Spleen (tissue), 11 donors: ENCODE measurements around the gene HIVEP3. TPM values are rescaled to one million over a fixed set of nuclear protein-coding genes. Genes with fewer than 3 reads are reported as not detected.

Experiments used
- DNase-seq: peaks from one replicate; pipeline ENCODE4 v3.0.0-alpha.2; 2020
- H3K27ac ChIP-seq, 8 donors: fragments of 200-600 bp; sonication (generic) in 7 of 8; 1 replicate in 4 of 8; 2 replicates in 4 of 8; pipeline versions ENCODE4 v1.5.0 to v1.8.0; 2016 to 2021; ENCODE audit warnings: inconsistent platforms in 4 of 8, mild to moderate bottlenecking in 4 of 8, moderate library complexity in 1 of 8
- H3K27me3 ChIP-seq, 7 donors: fragments of 200-600 bp; sonication (generic) in 6 of 7; replicated peaks in 1 of 7; 1 replicate in 4 of 7; 2 replicates in 3 of 7; pipeline versions ENCODE4 v1.5.0 to v1.8.0; 2016 to 2021; ENCODE audit warnings: inconsistent platforms in 3 of 7, mild to moderate bottlenecking in 1 of 7
- H3K36me3 ChIP-seq, 6 donors: fragments of 200-600 bp; sonication (generic) in 5 of 6; 1 replicate in 4 of 6; 2 replicates in 2 of 6; pipeline versions ENCODE4 v1.5.0 to v1.8.0; 2016 to 2021; ENCODE audit warnings: inconsistent platforms in 2 of 6
- H3K4me1 ChIP-seq, 6 donors: fragments of 200-600 bp; sonication (generic) in 5 of 6; 1 replicate in 3 of 6; 2 replicates in 3 of 6; pipeline versions ENCODE4 v1.5.0 to v1.8.0; 2016 to 2021; ENCODE audit warnings: inconsistent platforms in 3 of 6
- H3K4me3 ChIP-seq, 8 donors: fragments of 200-600 bp; sonication (generic) in 7 of 8; 1 replicate in 4 of 8; 2 replicates in 4 of 8; pipeline versions ENCODE4 v1.5.0 to v1.8.0; 2016 to 2021; ENCODE audit warnings: inconsistent platforms in 4 of 8, mild to moderate bottlenecking in 4 of 8, moderate library complexity in 2 of 8
- H3K9me3 ChIP-seq, 8 donors: fragments of 200-600 bp; sonication (generic) in 7 of 8; 1 replicate in 4 of 8; 2 replicates in 4 of 8; pipeline versions ENCODE4 v1.5.0 to v1.8.0; 2016 to 2021; ENCODE audit warnings: inconsistent platforms in 4 of 8
- CTCF ChIP-seq, 11 experiments: fragments of 200-600 bp in 7 of 11; fragments of 450-650 bp in 4 of 11; sonication (generic) in 4 of 11; IDR thresholded peaks in 8 of 11; conservative IDR thresholded peaks in 3 of 11; 1 replicate in 7 of 11; 2 replicates in 4 of 11; pipeline versions ENCODE4 v1.4.0 to v1.8.0; 2016 to 2021; ENCODE audit warnings: antibody characterized with exemption in 11 of 11, inconsistent platforms in 4 of 11, mild to moderate bottlenecking in 1 of 11
- POLR2A ChIP-seq, 3 donors: fragments of 450-650 bp; IDR thresholded peaks; one replicate each; pipeline ENCODE4 v1.5.1; 2017; ENCODE audit warnings: antibody characterized with exemption in 3 of 3, mild to moderate bottlenecking in 1 of 3
- POLR2AphosphoS5 ChIP-seq, 3 donors: sonication (generic); formaldehyde crosslinking; IDR thresholded peaks; one replicate each; pipeline ENCODE4 v1.5.1; 2017; ENCODE audit warnings: antibody characterized with exemption in 3 of 3
- WGBS, 5 donors: extraction: QIAGEN DNeasy Blood & Tissue Kit in 3 of 5; methylation state at CpG; one replicate each; pipeline versions ENCODE4 v1.1.5 to v1.1.7; 2013 to 2018; 5-methylcytosine and 5-hydroxymethylcytosine counted together
- intact Hi-C: fragments of 100-400 bp; cut with DNase I; formaldehyde crosslinking; loops from one replicate; pipeline ENCODE4 v1.15.0; 2023; ENCODE audit warnings: low total_unique reads
- polyA plus RNA-seq, 3 donors: library from polyadenylated mRNA; stranded (reverse); fragments of 200-250 nt; gene quantifications; one replicate each; pipeline ENCODE4 v1.2.1, GENCODE V29; 2013
- total RNA-seq, 7 donors: library from RNA; depleted of rRNA in 3 of 7; stranded (reverse); fragments of >200 nt in 3 of 7; fragmentation: NEBNext Ultra II Directional in 4 of 7; extraction: Animal tissue kit (Norgen Biotek cat#: 25700) in 4 of 7; gene quantifications; one replicate each; pipeline versions ENCODE4 v1.1.0 to v1.2.1, GENCODE V29; 2016 to 2021
- donor health status: healthy with polysubstance abuse.
- donor health status: DM: no; HTN: no; CAD: no; lungs with moderate emphysema.
- donor health status: DM: no; HTN: no; CAD: no.
- donor health status: Bipolar disorder and iron deficiency.
- donor health status: healthy.
- donor health status: DM: no; HTN: no; CAD: no.
- donor health status: DM: yes; HTN: yes; CAD: no.

Gene HIVEP3
- total and polyA plus RNA-seq, 10 donors = 2.4 to 21.2 (median 8.2) TPM

DNA sequence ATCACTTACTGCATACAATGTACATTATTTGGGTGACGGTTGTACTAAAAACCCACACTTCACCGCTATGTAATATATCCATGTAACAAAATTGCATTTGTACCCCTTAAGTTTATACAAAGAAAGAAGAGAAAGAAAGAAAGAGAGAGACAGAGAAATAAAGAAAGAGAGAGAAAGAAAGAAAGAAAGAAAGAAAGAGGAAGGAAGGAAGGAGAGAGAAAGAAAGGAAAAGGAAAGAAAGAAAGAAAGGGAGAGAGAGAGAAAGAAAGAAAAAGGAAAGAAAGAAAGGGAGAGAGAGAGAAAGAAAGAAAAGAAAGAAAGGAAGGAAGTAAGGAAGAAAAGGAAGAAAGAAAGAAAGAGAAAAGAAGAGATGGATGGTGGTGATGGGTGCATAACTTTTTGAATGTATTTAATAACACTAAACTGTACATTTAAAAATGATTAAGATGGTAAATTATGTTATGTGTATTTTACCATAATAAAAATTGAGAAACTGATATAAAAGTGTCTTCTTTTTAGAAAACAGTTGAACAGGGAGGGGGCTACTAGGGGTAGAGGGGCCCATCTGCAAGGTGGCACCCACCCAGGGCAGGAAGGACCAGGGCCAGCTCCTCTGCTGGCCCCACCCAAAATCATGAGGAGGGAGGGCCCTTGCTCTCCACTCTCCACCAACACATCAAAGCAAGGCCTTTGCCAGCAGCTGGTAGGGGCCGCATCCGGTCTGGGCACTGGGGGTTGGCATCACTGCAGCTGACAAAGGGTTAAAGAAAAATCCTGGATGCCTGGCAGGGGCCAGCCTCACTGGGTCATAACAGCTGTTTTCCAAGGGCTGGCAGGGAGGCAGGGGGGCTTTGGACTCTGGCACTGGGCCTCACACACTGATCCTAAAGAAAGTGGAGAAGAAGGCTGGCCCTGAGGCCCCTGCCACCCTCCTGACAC lies 280.4 kb downstream of the HIVEP3 start:
- no peak for DNase-seq
- peaks cover 0 to 52% (median 16%) of the 10 kb centered on the region in 6 donors for H3K4me1 ChIP-seq
- peak overlapping the region in 1 of 8 donors; percentile 21 for H3K27ac ChIP-seq
- no peak overlapping the region for H3K4me3 ChIP-seq
- H3K9me3 ChIP-seq = no peaks in the 10 kb centered on the region
- TF ChIP-seq POLR2AphosphoS5 (IDR thresholded peaks at IDR 0.05) = no peak
- TF ChIP-seq CTCF (IDR thresholded peaks at IDR 0.05 in 8 of 11, conservative IDR thresholded peaks at IDR 0.05 in 3 of 11) = no peak
- TF ChIP-seq POLR2A (IDR thresholded peaks at IDR 0.05) = no peak
- 65 to 90% (median 76%) methylated on average over 4 of the region's 4 CpGs for WGBS, 5 donors
- no peaks in the 10 kb centered on the region for H3K36me3 ChIP-seq
- intact Hi-C loops = no loop called here
- H3K27me3 ChIP-seq = no peaks in the 10 kb centered on the region

DNA sequence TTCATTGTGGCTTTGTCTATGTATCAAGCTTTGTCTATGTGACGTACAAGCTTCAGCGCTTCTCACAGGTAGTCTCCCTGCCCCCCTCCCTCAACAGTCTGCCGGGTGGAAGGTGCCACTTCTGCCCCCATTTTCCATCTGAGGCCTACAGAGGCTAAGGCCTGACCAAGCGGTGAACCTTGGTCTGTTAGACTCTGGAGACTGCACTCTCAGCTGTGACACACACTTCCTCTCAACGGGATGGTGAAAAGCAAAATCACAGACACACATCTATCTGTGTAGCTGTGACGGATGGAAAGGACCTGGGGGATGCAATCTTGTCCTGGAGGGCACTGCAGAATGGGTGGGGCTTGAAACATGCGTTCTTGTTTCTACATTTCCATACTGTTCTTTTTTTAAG lies 281.4 kb downstream of the HIVEP3 start:
- Histone ChIP-seq H3K36me3 (no peaks in the 10 kb centered on the region), H3K27ac (no peak overlapping the region), H3K9me3 (no peaks in the 10 kb centered on the region), H3K27me3 (no peaks in the 10 kb centered on the region), H3K4me3 (no peak overlapping the region), H3K4me1 (peaks cover 0 to 52% (median 16%) of the 10 kb centered on the region in 6 donors)
- WGBS, 5 donors = 52 to 71% (median 63%) methylated on average over 6 to 7 of the region's 7 CpGs
- TF ChIP-seq CTCF (IDR thresholded peaks at IDR 0.05 in 8 of 11, conservative IDR thresholded peaks at IDR 0.05 in 3 of 11) (no peak), POLR2AphosphoS5 (IDR thresholded peaks at IDR 0.05) (no peak), POLR2A (IDR thresholded peaks at IDR 0.05) (no peak)
- no peak for DNase-seq
- intact Hi-C loops = no loop called here

- no peaks in the 10 kb centered on the region for H3K27me3 ChIP-seq
- TF ChIP-seq POLR2AphosphoS5 (IDR thresholded peaks at IDR 0.05) (no peak), CTCF (IDR thresholded peaks at IDR 0.05 in 8 of 11, conservative IDR thresholded peaks at IDR 0.05 in 3 of 11) (no peak), POLR2A (IDR thresholded peaks at IDR 0.05) (no peak)
- no peaks in the 10 kb centered on the region for H3K36me3 ChIP-seq
- no peaks in the 10 kb centered on the region for H3K9me3 ChIP-seq
- intact Hi-C loops = no loop called here
- H3K4me1 ChIP-seq = peaks cover 0 to 25% (median 3%) of the 10 kb centered on the region in 6 donors
- no peak overlapping the region for H3K27ac ChIP-seq
- H3K4me3 ChIP-seq = no peak overlapping the region
- 64 to 75% (median 71%) methylated on average over 5 of the region's 5 CpGs for WGBS, 5 donors
- no peak for DNase-seq
Measured at GRCh38 chr1:41633764-41634163, 285.0 kb downstream of the HIVEP3 start.
